SK-N-SH treated with all-trans-retinoic acid at 6 μM for 48 hours (cell line): ENCODE data around the gene KRT82.

Experiments used
- ATAC-seq: fragments of 200-7000 bp; cut with Tn5 transposase; 3 replicates; pipeline ENCODE4 v1.9.1; 2020; ENCODE audit warnings: mild to moderate bottlenecking, moderate library complexity
- ARNTL ChIP-seq: fragments of 450-650 bp; formaldehyde crosslinking; IDR thresholded peaks from 2 replicates; pipeline ENCODE4 v1.5.0; 2020; ENCODE audit warnings: low read depth, mild to moderate bottlenecking, moderate library complexity, borderline replicate concordance
- BACH2 ChIP-seq: fragments of 250-450 bp; sonication (Bioruptor Pico); IDR thresholded peaks from 2 replicates; pipeline ENCODE4 v1.9.0; 2021; ENCODE audit warnings: mild to moderate bottlenecking, borderline replicate concordance
- CSDC2 ChIP-seq: fragments of 250-450 bp; sonication (Bioruptor Pico); IDR thresholded peaks from 2 replicates; pipeline ENCODE4 v1.5.0; 2020; ENCODE audit warnings: mild to moderate bottlenecking, moderate library complexity
- ESRRG ChIP-seq: fragments of 250-450 bp; sonication (Bioruptor Pico); IDR thresholded peaks from 2 replicates; pipeline ENCODE4 v1.6.1; 2021; ENCODE audit warnings: mild to moderate bottlenecking
- GLIS3 ChIP-seq: fragments of 250-450 bp; sonication (Bioruptor Pico); IDR thresholded peaks from 2 replicates; pipeline ENCODE4 v1.5.0; 2020; ENCODE audit warnings: mild to moderate bottlenecking, moderate library complexity
- ISL1 ChIP-seq: fragments of 250-450 bp; sonication (Bioruptor Pico); IDR thresholded peaks from 2 replicates; pipeline ENCODE4 v2.1.2; 2022; ENCODE audit warnings: mild to moderate bottlenecking, moderate library complexity
- OSR1 ChIP-seq: fragments of 250-450 bp; sonication (Bioruptor Pico); IDR thresholded peaks from 2 replicates; pipeline ENCODE4 v1.8.0; 2022; ENCODE audit warnings: moderate library complexity, mild to moderate bottlenecking, inconsistent platforms
- PPARA ChIP-seq: fragments of 250-450 bp; sonication (Bioruptor Pico); IDR thresholded peaks from 2 replicates; pipeline ENCODE4 v1.5.0; 2020; ENCODE audit warnings: mild to moderate bottlenecking, borderline replicate concordance
- RARB ChIP-seq: fragments of 250-450 bp; sonication (Bioruptor Pico); IDR thresholded peaks from 2 replicates; pipeline ENCODE4 v1.8.0; 2021; ENCODE audit warnings: mild to moderate bottlenecking, moderate library complexity
- SNAI2 ChIP-seq: fragments of 250-450 bp; sonication (Bioruptor Pico); IDR thresholded peaks from 2 replicates; pipeline ENCODE4 v1.5.0; 2020; ENCODE audit warnings: mild to moderate bottlenecking, moderate library complexity
- TCF4 ChIP-seq: fragments of 250-450 bp; sonication (Bioruptor Pico); IDR thresholded peaks from 2 replicates; pipeline ENCODE4 v1.8.0; 2021; ENCODE audit warnings: mild to moderate bottlenecking, moderate library complexity, borderline replicate concordance
- ZFP3 ChIP-seq: fragments of 250-450 bp; sonication (Bioruptor Pico); IDR thresholded peaks from 2 replicates; pipeline ENCODE4 v1.5.0; 2020; ENCODE audit warnings: mild to moderate bottlenecking, moderate library complexity
- ZNF565 ChIP-seq: fragments of 450-650 bp; formaldehyde crosslinking; conservative IDR thresholded peaks from 2 replicates; pipeline ENCODE4 v1.5.0; 2020; ENCODE audit warnings: low read depth, mild to moderate bottlenecking, moderate library complexity
- ZNF70 ChIP-seq: fragments of 450-650 bp; formaldehyde crosslinking; IDR thresholded peaks from 2 replicates; pipeline ENCODE4 v1.5.0; 2020; ENCODE audit warnings: mild to moderate bottlenecking, moderate library complexity
- ZNF8 ChIP-seq: fragments of 450-650 bp; formaldehyde crosslinking; IDR thresholded peaks from 2 replicates; pipeline ENCODE4 v1.5.0; 2020; ENCODE audit warnings: mild to moderate bottlenecking, moderate library complexity
- TF ChIP-seq, protein P1 (sequence below): fragments of 250-450 bp; sonication (Bioruptor Pico); IDR thresholded peaks from 2 replicates; pipeline ENCODE4 v1.8.0; 2021; ENCODE audit warnings: low read depth, mild to moderate bottlenecking, moderate library complexity, borderline replicate concordance
- TF ChIP-seq, protein P2 (sequence below): fragments of 250-450 bp; sonication (Bioruptor Pico); IDR thresholded peaks from 2 replicates; pipeline ENCODE4 v1.8.0; 2020; ENCODE audit warnings: mild to moderate bottlenecking, moderate library complexity, borderline replicate concordance
- TF ChIP-seq, protein P3 (sequence below): fragments of 250-450 bp; sonication (Bioruptor Pico); IDR thresholded peaks from 2 replicates; pipeline ENCODE4 v1.5.1; 2020; ENCODE audit warnings: low read depth, mild to moderate bottlenecking, moderate library complexity
- TF ChIP-seq, protein P4 (sequence below): fragments of 250-450 bp; sonication (Bioruptor Pico); IDR thresholded peaks from 2 replicates; pipeline ENCODE4 v1.5.1; 2021; ENCODE audit warnings: mild to moderate bottlenecking, moderate library complexity
- TF ChIP-seq, protein P5 (sequence below): fragments of 250-450 bp; sonication (Bioruptor Pico); IDR thresholded peaks from 2 replicates; pipeline ENCODE4 v1.5.0; 2020; ENCODE audit warnings: mild to moderate bottlenecking, moderate library complexity

Gene KRT82

DNA sequence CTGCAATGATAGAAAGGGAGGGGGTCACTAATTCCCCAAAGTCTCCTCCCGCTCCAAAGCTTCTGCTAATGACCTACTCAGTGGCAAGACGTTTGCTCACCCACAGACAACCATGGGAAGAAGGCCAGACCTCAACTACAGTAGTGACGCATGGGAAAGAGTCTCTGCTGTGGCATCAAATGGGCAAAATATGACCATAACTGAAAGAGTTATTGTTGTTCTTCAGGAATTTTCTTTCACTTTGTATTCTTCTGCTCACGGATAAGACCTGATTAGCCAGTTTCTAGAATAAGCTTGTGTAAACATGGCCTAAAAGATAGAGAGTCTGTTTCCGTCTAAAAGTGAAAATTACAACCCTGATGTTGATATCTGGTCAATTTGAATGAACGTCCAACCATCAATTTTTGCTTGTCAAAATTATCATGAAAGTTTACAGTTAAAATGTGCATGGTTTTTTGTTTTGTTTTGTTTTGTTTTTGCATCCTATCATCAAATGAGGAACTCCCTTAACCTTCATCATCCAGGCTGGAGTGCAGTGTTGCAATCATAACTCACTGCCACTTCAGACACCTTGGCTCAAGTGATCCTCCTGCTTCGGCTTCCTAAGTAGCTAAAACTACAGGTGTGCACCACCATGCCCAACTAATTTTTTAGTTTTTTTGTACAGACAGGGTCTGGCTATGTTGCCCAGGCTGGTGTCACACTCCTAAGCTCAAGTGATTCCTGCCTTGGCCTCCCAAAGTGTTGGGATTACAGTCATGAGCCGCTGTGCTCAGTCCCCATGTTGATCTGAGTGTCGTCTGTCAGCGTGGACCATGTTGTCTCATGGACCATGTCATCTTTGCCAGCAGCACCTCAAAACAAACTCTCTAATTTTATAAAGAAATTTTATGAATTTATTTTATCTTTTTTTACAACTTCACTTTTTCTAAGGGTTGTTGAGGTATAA is 38.8 kb upstream of the KRT82 start:
- ATAC-seq = no peak
- no peak for TF ChIP-seq ZNF70 (CRISPR knock-in tag)
- no peak for TF ChIP-seq GLIS3 (CRISPR knock-in tag)
- TF ChIP-seq, protein P1, sequence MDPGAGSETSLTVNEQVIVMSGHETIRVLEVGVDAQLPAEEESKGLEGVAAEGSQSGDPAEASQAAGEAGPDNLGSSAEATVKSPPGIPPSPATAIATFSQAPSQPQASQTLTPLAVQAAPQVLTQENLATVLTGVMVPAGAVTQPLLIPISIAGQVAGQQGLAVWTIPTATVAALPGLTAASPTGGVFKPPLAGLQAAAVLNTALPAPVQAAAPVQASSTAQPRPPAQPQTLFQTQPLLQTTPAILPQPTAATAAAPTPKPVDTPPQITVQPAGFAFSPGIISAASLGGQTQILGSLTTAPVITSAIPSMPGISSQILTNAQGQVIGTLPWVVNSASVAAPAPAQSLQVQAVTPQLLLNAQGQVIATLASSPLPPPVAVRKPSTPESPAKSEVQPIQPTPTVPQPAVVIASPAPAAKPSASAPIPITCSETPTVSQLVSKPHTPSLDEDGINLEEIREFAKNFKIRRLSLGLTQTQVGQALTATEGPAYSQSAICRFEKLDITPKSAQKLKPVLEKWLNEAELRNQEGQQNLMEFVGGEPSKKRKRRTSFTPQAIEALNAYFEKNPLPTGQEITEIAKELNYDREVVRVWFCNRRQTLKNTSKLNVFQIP (CRISPR knock-in tag) = no peak
- no peak for TF ChIP-seq ZFP3
- TF ChIP-seq, protein P2, sequence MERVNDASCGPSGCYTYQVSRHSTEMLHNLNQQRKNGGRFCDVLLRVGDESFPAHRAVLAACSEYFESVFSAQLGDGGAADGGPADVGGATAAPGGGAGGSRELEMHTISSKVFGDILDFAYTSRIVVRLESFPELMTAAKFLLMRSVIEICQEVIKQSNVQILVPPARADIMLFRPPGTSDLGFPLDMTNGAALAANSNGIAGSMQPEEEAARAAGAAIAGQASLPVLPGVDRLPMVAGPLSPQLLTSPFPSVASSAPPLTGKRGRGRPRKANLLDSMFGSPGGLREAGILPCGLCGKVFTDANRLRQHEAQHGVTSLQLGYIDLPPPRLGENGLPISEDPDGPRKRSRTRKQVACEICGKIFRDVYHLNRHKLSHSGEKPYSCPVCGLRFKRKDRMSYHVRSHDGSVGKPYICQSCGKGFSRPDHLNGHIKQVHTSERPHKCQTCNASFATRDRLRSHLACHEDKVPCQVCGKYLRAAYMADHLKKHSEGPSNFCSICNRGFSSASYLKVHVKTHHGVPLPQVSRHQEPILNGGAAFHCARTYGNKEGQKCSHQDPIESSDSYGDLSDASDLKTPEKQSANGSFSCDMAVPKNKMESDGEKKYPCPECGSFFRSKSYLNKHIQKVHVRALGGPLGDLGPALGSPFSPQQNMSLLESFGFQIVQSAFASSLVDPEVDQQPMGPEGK (CRISPR knock-in tag) = no peak
- TF ChIP-seq ARNTL (CRISPR knock-in tag) = no peak
- TF ChIP-seq TCF4 (CRISPR knock-in tag) = no peak
- TF ChIP-seq SNAI2 (CRISPR knock-in tag) = no peak
- no peak for TF ChIP-seq ISL1 (CRISPR knock-in tag)
- no peak for TF ChIP-seq ZNF565 (CRISPR knock-in tag)
- TF ChIP-seq, protein P3, sequence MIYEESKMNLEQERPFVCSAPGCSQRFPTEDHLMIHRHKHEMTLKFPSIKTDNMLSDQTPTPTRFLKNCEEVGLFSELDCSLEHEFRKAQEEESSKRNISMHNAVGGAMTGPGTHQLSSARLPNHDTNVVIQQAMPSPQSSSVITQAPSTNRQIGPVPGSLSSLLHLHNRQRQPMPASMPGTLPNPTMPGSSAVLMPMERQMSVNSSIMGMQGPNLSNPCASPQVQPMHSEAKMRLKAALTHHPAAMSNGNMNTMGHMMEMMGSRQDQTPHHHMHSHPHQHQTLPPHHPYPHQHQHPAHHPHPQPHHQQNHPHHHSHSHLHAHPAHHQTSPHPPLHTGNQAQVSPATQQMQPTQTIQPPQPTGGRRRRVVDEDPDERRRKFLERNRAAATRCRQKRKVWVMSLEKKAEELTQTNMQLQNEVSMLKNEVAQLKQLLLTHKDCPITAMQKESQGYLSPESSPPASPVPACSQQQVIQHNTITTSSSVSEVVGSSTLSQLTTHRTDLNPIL (CRISPR knock-in tag) = no peak
- TF ChIP-seq, all 23 proteins: peak for 0

DNA sequence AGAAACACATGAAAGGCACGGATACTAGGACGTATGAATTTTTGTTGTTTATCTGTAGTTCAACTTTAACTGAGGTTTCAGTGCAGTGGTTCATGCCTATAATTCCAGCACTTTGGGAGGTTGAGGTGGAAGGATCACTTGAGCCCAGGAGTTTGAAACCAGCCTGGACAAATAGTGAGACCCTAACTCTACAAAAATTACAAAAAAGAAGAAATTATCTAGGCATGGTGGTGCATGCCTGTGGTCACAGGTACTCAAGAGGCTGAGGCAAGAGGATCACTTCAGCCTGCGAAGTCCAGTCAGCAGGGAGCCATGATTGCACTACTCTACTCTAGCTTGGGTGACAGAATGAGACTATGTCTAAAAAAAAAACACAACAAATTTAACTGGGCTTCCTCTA is 37.8 kb upstream of the KRT82 start:
- TF ChIP-seq BACH2 (no peak), RARB (CRISPR knock-in tag) (no peak), CSDC2 (CRISPR knock-in tag) (no peak), ZNF565 (CRISPR knock-in tag) (no peak), TCF4 (CRISPR knock-in tag) (no peak), OSR1 (CRISPR knock-in tag) (no peak), ZNF70 (CRISPR knock-in tag) (no peak)
- TF ChIP-seq, protein P2 (CRISPR knock-in tag) = no peak
- TF ChIP-seq, protein P3 (CRISPR knock-in tag) = no peak
- no peak for ATAC-seq

DNA sequence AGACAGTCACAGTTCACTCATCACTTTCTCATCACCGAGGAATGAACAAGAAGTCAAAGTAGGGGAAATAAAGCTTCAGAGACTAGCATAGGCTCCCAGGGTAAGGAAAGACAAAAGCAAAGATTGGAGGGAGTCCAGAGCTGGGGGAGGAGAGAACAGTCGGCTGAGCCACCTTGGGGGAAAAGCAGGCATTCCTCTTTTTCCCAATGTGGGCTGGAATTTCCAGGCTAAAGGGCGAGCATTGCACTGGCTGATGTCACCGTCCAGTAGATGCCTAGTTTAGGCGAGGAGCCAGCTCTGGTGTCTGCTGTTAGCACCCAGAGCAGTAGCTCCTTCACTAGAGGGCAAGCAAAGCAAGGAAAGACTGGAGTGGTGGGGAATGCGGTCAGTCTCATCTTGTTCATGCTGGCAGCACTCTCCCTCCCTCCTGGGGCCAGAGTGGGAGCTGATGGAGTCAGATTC is 36.5 kb upstream of the KRT82 start:
- ATAC-seq = no peak
- TF ChIP-seq ZNF70 (CRISPR knock-in tag) = no peak
- TF ChIP-seq, protein P4, sequence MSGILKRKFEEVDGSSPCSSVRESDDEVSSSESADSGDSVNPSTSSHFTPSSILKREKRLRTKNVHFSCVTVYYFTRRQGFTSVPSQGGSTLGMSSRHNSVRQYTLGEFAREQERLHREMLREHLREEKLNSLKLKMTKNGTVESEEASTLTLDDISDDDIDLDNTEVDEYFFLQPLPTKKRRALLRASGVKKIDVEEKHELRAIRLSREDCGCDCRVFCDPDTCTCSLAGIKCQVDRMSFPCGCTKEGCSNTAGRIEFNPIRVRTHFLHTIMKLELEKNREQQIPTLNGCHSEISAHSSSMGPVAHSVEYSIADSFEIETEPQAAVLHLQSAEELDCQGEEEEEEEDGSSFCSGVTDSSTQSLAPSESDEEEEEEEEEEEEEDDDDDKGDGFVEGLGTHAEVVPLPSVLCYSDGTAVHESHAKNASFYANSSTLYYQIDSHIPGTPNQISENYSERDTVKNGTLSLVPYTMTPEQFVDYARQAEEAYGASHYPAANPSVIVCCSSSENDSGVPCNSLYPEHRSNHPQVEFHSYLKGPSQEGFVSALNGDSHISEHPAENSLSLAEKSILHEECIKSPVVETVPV (CRISPR knock-in tag) = no peak
- TF ChIP-seq PPARA (CRISPR knock-in tag) = no peak
- no peak for TF ChIP-seq ZFP3
- no peak for TF ChIP-seq ARNTL (CRISPR knock-in tag)
- no peak for TF ChIP-seq GLIS3 (CRISPR knock-in tag)
- TF ChIP-seq, protein P5, sequence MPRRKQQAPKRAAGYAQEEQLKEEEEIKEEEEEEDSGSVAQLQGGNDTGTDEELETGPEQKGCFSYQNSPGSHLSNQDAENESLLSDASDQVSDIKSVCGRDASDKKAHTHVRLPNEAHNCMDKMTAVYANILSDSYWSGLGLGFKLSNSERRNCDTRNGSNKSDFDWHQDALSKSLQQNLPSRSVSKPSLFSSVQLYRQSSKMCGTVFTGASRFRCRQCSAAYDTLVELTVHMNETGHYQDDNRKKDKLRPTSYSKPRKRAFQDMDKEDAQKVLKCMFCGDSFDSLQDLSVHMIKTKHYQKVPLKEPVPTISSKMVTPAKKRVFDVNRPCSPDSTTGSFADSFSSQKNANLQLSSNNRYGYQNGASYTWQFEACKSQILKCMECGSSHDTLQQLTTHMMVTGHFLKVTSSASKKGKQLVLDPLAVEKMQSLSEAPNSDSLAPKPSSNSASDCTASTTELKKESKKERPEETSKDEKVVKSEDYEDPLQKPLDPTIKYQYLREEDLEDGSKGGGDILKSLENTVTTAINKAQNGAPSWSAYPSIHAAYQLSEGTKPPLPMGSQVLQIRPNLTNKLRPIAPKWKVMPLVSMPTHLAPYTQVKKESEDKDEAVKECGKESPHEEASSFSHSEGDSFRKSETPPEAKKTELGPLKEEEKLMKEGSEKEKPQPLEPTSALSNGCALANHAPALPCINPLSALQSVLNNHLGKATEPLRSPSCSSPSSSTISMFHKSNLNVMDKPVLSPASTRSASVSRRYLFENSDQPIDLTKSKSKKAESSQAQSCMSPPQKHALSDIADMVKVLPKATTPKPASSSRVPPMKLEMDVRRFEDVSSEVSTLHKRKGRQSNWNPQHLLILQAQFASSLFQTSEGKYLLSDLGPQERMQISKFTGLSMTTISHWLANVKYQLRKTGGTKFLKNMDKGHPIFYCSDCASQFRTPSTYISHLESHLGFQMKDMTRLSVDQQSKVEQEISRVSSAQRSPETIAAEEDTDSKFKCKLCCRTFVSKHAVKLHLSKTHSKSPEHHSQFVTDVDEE (CRISPR knock-in tag) = no peak
- TF ChIP-seq ZNF565 (CRISPR knock-in tag) = no peak
- no peak for TF ChIP-seq ISL1 (CRISPR knock-in tag)
- no peak for TF ChIP-seq OSR1 (CRISPR knock-in tag)
- no peak for TF ChIP-seq ZNF8
- TF ChIP-seq SNAI2 (CRISPR knock-in tag) = no peak
- no peak for TF ChIP-seq ESRRG (CRISPR knock-in tag)
- TF ChIP-seq, protein P2 (CRISPR knock-in tag) = no peak
